ENCODE data around the gene CD28.

Gene CD28

DNA sequence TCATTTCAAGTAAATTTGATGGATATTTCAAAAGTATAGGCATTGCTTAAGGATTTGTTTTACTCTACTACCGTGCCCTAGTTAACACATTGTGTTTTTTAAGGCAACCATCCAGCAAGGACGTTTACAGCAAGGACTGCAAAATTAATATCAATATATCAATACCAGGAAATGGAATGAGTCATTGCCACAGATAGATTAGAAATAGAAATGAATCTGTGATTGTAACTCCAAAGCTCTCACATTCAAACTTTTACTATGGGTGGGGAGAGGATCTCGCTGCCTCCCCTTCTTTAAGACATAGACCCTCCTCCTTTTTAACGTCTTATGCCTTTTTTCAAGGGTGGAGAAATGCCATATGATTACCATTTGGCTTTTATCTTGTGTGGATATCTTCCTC lies 3.8 kb downstream of the CD28 start:
- no peak overlapping the region for H3K4me3 ChIP-seq (ENCODE audit: low read depth, low read length)
- no peak for DNase-seq (ENCODE audit: low read depth)

DNA sequence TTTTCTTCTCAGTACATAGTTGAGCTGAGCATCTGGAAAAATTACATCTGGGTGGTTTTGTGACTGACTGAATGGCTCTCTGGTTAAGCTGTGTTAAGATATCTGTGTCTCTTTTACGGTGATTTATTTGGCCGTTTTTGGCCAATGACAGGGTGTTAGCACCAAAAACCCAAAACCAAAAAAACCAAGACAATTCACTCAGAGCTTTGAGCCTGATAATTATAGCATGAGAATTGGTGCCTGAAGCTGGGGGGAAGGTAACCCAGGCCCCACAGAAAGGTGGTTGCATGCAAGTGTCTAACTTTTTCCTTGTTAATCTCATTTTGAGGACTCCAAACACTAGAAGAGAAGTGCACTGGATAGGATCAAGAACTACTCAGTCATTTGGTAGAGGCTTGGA lies 4.5 kb downstream of the CD28 start:
- H3K4me3 ChIP-seq (ENCODE audit: low read depth, low read length), result no peak overlapping the region
- no peak for DNase-seq (ENCODE audit: low read depth)

DNA sequence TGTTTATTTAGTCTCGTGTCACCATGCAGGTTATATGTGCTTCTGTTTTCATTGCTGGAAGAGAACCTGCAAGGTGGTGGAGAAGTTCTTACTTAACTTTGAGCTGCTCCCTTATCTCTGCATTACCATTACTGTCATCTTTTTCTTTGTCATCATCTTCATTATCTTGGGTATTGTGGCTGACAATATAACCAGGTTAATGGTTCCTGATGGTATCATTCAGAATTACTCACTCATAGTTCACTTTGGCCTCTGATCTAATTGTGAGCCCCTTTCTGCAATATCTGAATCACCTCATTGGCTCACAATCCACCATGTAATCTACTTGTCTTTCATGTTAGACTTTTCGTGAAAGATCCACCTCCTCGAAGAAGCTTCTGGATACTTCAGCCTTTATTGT lies 5.0 kb downstream of the CD28 start:
- no peak for DNase-seq (ENCODE audit: low read depth)
- H3K4me3 ChIP-seq (ENCODE audit: low read depth, low read length), result no peak overlapping the region

DNA sequence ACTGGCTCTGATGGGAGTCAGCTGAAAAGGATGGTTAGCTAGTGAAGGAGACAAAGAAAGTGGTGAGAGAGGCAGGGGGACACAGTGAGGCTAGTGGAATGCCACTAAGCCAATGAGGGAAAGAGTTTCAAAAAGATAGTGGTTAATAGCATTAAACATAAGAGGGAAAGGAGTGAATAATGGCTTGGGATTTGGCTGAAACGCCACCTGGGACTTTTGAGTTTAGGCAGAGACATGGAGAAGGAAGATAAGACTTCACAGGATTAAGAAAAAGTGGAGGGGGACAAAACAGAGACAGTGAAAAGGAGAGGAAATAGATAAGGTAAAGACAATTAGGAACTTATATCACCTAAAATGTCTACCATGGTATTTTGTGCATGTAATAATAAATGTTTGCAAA lies 6.9 kb downstream of the CD28 start:
- no peak for DNase-seq (ENCODE audit: low read depth)
- no peak overlapping the region for H3K4me3 ChIP-seq (ENCODE audit: low read depth, low read length)

DNA sequence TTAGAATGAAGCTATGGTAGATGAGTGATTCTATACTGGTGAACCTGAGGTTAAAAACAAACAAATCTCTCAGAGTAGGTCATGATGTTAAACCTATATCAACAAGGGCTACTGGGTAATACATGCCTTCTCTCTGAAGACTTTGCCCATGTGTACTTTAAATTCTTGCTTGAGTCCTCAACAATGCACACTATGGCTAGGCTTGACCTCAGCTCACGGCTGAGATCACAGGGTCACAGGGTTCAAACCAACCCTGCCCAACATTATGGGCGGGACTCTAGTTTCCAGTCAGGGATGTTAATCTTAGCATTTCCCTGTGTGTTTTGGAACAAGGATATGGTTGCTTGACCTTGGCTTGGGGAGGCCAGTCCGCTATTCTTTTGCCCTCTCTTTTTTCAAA lies 7.7 kb downstream of the CD28 start:
- H3K4me3 ChIP-seq (ENCODE audit: low read depth, low read length), result no peak overlapping the region
- DNase-seq (ENCODE audit: low read depth), result no peak

DNA sequence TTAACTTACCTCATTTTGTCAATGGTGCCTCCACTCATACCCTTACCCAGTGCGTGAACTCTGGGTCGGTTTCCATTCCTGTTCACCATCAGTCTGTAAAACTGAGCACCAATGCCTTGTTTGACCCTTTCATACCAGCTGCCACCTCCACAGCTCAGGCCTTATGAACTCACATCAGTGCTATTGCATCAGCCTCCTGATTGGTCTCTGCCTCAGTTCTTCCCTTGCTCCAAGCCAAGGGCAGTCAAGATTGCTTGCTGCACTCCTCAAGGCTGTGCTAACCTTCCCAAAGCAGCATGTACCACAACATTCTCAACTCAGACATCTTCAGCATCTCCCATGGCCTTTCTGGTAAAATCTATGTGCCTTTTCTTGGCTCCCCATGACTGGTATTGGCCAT lies 9.3 kb downstream of the CD28 start:
- H3K4me3 ChIP-seq (ENCODE audit: low read depth, low read length), result no peak overlapping the region
- no peak for DNase-seq (ENCODE audit: low read depth)

DNA sequence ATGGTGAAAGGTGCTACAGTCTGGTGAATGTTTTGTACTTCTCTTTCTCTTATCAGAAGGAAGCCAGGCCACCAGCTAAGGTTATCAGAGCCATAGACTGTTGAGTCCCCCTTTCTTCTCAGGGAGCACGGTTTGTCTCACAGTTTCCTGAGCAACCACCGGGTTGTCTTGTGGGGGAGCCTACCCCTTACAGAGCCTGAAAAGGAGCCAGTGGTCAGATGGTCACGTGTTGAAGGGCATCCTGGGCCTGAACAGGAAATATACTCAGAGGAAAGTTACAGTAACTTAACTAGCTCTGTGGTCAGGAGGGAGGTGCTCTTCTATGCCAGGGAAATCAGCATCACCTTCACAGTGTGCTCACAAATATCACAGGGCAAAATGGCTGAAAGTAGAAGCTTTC lies 11.6 kb downstream of the CD28 start:
- DNase-seq (ENCODE audit: low read depth), result no peak
- no peak overlapping the region for H3K4me3 ChIP-seq (ENCODE audit: low read depth, low read length)

DNA sequence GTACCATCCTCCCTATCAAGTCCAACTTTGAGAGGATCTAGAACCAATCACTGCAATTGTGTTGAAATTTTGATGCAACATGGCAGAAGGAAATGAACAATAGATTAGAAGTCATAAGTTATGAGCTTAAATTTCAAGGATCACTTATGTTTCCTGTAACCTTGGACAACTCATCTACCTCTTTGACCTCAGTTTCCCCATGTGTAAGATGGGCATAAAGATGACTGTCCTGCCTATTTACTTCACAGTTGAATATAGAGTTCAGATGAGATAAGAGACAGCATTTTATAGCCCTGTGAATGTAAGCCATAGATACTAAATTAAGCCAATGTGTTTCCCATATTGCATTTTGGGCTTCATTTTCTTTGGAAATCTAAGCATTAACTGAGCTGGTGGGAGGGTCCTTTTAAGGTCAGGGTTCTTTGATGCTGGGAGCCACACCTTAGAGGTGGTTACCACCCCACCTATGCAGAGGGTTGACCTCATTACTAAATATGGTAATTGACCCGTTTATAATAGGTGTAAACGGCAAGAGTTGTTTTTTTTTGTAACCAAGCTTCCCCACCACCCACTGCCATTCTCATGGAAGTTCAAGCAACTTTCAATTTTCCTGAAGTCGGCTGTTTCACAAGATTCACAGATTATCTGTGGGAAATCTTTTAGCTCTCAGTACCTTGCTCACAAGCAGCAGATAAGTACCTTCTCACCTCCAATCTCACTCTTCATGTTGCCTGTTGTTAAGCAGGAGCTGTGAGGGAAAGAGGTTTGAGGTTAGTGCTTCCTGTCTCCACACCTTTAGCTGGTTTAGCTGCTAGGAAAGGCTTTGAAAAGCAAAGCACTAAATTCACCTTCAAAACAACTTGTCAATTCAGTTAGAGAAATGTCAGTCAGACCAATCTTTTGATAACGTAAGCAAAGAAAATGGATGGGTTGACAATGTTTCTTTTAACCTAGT lies 13.3 kb downstream of the CD28 start:
- DNase-seq (ENCODE audit: low read depth), result no peak
- H3K4me3 ChIP-seq (ENCODE audit: low read depth, low read length), result no peak overlapping the region

DNA sequence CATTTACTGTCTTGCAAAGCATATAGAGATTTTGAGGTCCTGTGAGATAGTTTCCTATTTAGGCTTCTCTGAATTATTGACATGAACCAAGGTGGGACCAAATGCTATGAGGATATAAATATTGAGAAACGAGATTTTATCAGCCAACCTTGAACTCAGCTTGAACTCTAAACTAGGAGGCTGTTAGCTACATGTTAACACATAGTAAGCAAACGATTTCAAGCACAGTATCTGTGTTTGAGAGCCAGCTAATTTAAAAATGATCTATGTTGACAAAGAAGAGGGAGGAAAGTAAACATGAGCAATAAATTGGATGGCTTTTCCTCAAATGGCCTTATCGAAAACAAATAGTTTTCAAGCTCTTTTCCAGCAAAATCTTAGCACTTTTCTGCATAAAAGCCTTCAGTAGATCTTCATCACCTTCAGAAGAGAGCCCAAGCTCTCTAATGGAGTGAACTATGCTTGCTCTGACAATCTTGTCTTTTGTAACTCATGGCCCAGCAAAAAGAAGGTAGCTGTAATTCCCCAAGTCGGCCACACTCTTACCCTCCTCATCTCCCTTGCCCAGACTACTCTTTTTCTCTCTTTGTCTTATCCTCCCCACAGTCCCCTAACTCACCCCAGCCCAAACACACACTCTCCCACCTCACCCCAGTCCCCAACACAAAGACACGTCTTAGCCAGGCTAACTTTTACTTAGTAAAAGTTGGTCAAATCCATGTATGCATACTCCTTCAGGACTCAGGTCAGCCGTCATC lies 14.7 kb downstream of the CD28 start:
- DNase-seq (ENCODE audit: low read depth), result no peak
- no peak overlapping the region for H3K4me3 ChIP-seq (ENCODE audit: low read depth, low read length)

DNA sequence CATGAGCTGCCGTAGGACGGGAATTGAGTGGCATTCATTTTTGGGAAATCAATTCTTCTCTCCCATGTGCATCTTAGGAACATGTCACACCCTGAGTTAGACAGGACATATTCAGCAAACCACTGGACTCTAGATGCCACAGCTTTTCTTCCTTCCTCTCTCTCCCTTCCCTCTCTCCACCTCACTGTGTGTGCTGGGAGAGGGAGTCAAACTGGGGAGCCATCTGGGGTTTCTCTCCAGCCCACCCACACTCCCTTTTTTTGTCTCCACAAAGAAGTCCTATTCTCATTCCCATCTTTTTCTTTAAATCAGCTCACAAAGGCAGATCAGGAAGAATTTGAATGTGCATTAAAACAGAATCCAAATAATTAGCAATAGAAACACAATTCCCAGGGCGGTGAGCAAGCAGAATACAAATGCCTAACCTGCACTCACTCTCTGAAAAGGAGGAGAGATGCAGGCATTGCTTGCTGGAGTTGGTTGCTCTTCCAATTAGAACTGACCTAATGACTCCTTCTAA lies 15.4 kb downstream of the CD28 start:
- no peak for DNase-seq (ENCODE audit: low read depth)
- H3K4me3 ChIP-seq (ENCODE audit: low read depth, low read length), result no peak overlapping the region

DNA sequence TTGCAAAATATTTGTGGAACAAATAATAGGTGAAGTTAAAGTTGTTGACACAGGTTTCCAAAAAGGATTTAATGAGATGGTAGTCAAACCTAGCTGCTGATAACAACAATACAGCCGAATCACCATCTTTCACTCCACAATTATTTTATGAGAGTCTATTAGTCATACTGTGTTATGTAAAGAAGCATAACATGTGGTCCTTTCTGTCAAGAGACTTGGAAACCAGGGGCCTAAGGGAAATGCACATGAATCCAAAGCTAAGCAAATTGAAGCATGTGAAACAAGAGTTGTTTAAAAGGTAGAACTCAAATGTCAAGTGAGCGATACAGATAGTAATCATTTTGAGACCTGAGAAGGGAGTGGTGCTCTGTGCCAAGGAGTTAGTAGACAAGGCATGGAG lies 16.0 kb downstream of the CD28 start:
- DNase-seq (ENCODE audit: low read depth), result no peak
- no peak overlapping the region for H3K4me3 ChIP-seq (ENCODE audit: low read depth, low read length)

DNA sequence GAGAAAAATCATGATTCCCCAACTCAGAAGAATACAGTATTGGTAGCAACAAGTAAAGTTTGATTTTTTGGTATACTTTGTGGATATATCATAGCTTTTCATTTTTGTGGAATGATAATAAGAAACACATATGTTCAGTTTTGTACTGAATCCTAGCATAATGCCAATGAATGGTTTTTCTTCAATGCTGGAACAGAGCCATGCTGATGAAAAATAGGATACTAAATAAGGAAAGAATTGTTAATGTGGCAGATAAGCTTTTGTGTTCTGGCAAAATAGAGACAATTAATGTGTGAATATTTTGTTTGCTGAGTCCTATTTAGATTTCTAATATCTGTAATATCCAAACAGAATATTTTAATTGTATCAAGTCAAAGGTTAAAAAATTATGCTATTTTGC lies 21.9 kb downstream of the CD28 start:
- H3K4me3 ChIP-seq (ENCODE audit: low read depth, low read length), result no peak overlapping the region
- no peak for DNase-seq (ENCODE audit: low read depth)

DNA sequence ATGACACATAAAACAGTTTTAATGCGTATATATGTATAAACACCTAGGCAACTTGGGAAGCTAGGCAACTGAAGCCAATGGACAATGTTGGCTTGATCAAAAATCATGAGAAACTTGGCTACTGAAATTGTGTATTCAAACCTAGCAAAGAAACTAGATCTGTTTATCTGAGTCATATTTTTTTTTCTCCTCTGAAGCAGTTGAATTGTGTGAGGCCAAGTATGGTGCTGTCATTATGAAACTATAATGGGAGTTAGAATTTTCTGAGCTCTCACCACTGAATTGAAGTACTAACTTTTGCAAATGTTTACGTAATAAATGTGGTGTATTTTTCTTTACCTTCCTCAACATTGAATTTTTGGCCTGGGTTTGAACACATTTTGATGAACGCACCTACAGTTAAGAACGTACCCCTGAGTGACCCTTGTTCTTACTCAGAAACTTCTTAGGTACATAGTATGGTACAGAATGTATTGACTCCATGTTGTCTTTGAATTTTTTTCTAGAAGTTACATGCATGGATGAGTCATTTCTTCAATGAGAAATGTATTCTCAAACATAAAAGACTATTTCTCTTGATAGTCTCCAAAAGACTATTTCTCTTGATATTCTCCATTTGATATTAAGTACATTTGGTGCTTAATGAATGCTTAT lies 23.8 kb downstream of the CD28 start:
- H3K4me3 ChIP-seq (ENCODE audit: low read depth, low read length), result no peak overlapping the region
- no peak for DNase-seq (ENCODE audit: low read depth)

DNA sequence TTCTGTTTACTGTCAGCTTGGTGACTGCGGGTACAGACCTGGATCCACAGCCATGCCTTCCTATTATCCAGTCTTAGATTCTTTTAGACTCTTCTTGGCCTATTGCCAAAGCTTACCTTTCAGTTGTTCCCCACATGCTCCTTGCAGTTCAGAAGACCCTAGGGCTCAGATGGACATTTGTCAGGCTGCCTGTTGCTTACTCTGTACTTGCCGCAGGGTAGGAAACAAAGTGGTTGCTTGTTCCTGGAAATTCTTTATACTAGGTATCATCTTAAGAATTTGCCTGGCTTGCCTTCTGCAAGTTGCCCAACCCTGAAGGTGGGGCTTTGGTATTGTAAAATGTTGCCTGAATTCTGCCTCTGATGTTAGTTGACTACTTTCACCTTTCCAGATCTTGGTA lies 24.4 kb downstream of the CD28 start:
- DNase-seq (ENCODE audit: low read depth), result no peak
- no peak overlapping the region for H3K4me3 ChIP-seq (ENCODE audit: low read depth, low read length)

DNA sequence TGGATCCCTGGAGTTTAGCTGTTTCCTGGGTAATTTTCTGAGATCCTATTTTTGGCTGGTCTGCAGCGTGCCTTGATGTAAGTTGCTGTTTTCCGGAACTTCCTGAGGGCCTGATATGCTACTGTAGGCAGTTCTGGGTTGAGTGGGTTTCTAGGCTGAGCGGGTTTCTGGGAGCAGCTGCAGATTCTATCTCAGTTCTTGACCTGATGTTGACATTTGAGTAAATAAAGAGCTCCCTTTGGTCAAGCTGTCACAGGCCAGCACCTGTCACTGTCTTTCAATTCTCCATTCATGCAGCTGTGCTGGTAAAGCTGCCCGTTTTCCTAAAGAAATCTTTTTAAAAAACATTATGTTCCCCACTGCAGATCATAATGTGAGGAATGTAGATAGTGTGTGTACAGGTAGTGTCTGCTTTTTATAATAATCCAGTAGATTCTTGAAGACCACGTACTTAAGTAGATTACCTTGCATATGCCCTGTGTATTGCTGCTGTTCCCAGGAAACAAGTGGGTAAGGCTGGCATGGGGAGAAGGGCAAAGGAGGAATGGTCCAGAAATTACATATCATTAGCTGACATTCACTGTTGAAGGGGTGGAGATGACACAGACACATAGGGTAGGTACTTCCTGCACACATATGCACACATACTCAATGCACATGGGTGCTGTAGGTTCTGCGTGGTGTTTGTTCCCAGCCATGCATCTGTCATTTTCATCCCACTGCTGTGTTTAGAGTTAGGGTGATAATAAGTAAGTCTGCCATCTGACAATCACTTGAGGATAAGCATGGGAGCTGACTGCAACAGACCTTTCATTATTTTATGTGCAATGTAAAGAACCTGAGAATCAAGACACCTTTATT lies 25.9 kb downstream of the CD28 start:
- no peak overlapping the region for H3K4me3 ChIP-seq (ENCODE audit: low read depth, low read length)
- DNase-seq (ENCODE audit: low read depth), result peak; percentile 56

DNA sequence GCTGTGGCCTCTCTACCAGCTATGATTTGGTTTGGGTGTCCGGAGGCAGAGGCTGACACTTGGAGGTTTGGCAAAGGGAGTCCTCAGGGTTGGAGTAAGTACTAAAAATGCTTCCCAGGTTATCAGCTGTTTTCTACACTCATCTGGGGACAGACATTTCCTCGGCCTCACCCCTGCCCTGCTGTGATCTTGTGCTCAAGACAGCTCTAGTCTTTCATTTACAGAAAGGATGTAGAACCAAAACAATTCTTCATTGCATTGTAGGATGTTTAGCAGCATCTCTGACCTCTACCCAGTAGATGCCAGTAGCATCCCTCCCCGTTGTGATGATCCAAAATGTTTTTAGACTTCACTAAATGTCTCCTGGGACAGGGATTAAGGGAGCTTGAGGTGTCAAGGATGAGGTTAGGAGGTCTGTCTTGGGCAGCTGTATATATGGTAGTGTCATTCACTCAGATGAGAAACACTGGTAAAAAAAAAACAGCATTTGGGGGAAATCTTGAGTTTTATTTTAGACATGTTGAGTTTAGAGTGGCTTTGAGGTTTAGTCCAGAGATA lies 26.6 kb downstream of the CD28 start:
- no peak overlapping the region for H3K4me3 ChIP-seq (ENCODE audit: low read depth, low read length)
- DNase-seq (ENCODE audit: low read depth), result no peak

DNA sequence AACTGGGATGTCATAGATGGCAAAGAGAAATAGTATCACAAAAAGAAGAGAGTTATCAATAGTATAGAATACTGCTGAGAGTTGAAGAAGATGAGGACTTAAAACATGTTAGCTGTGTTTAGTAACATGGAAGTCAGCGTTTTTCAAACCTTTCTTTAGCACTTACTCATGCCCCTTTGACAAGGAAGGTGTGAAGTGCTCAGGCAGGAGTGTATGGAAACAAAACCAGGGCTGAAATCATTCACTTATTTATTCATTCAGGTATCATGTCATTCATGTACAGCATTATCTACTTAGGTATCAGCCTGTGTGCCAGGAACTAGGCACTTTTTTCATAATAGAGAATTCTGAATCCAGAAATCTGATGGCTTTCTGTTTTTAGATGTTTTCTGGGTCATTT lies 27.2 kb downstream of the CD28 start:
- H3K4me3 ChIP-seq (ENCODE audit: low read depth, low read length), result no peak overlapping the region
- no peak for DNase-seq (ENCODE audit: low read depth)

DNA sequence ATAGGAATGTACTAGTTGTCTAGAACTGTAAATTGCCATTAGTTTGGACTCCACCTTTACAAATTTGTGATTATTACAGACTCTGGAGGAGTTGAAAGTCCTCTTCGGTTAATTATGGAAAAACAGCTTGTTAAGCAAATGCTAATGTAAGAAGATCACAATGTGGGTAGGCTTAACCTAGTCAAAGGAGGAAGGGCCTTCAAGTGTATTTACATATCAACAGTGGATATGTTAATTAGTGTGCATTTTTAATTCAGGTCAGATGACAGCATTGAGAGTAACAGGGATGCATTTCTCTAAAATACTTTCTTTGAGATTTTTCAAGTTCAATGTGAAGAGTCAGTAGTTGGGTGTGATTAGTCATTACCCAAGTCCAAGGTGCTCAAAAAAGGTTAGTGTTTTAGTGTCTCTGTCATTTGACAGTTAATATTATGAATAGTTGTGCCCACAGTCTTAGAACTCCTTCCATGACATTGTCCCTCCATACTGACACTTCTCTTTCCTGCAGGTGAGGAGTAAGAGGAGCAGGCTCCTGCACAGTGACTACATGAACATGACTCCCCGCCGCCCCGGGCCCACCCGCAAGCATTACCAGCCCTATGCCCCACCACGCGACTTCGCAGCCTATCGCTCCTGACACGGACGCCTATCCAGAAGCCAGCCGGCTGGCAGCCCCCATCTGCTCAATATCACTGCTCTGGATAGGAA lies 28.0 kb downstream of the CD28 start:
- H3K4me3 ChIP-seq (ENCODE audit: low read depth, low read length), result no peak overlapping the region
- no peak for DNase-seq (ENCODE audit: low read depth)
